GM15510 (cell line): ENCODE data around the gene KLF15.

ENCODE experiments used
- POLR2A ChIP-seq: IDR thresholded peaks from 3 replicates; pipeline ENCODE4 v1.6.1; 2011; ENCODE audit warnings: borderline replicate concordance; ENCODE audit not compliant: insufficient read length; ENCODE audit errors: extremely low read depth

The KLF15 gene

GRCh38 chr3:126358038-126358815, 1.0 kb upstream of the KLF15 start:
- no peak for TF ChIP-seq POLR2A

- TF ChIP-seq POLR2A: no peak
Observed at GRCh38 chr3:126356373-126357264, 589 bp downstream of the KLF15 start.

- no peak for TF ChIP-seq POLR2A
Observed at GRCh38 chr3:126355777-126356372, 1.3 kb downstream of the KLF15 start.

GRCh38 chr3:126355251-126355650, 2.0 kb downstream of the KLF15 start:
- no peak for TF ChIP-seq POLR2A

- no peak for TF ChIP-seq POLR2A
Observed at GRCh38 chr3:126354776-126355175, 2.4 kb downstream of the KLF15 start.

- TF ChIP-seq POLR2A: no peak
Observed at GRCh38 chr3:126353694-126354321, 3.4 kb downstream of the KLF15 start.

- TF ChIP-seq POLR2A: no peak
Observed at GRCh38 chr3:126352476-126353454, 4.4 kb downstream of the KLF15 start.

GRCh38 chr3:126351771-126352475, 5.3 kb downstream of the KLF15 start:
- no peak for TF ChIP-seq POLR2A

- no peak for TF ChIP-seq POLR2A
Observed at GRCh38 chr3:126351086-126351770, 6.0 kb downstream of the KLF15 start.

GRCh38 chr3:126350502-126351085, 6.6 kb downstream of the KLF15 start:
- TF ChIP-seq POLR2A: no peak

- TF ChIP-seq POLR2A: no peak
Observed at GRCh38 chr3:126349611-126350501, 7.4 kb downstream of the KLF15 start.
